H1 (cell line): Measurements from ENCODE around the gene SRRM4. TPM values are rescaled to one million over a fixed set of nuclear protein-coding genes. Genes with fewer than 3 reads are reported as not detected.

ENCODE experiments used
- BRCA1 ChIP-seq: IDR thresholded peaks from 2 replicates; pipeline ENCODE4 v1.6.1; 2012; ENCODE audit warnings: low read depth, low read length, improper control_type of control experiment
- polyA plus RNA-seq, 7 experiments: library from polyadenylated mRNA; depleted of rRNA in 3 of 7; stranded (reverse) in 5 of 7; unstranded in 2 of 7; fragments of >200 nt in 5 of 7; fragments of 200-250 nt in 2 of 7; gene quantifications; 1 replicate in 5 of 7; 2 replicates in 1 of 7; 4 replicates in 1 of 7; pipeline versions ENCODE4 v1.2.1 to v1.2.3, GENCODE V29; 2011 to 2013; ENCODE audit warnings: missing spikeins in 2 of 7, mixed read lengths in 2 of 7
- total RNA-seq: library from RNA; stranded (reverse); fragmentation: NEBNext Ultra II Directional; extraction: Animal tissue kit (Norgen Biotek cat#: 25700); gene quantifications from 2 replicates; pipeline ENCODE4 v1.2.1, GENCODE V29; 2021

The SRRM4 gene
- total and polyA plus RNA-seq, 2 of the 8 experiments (the other 6 are each of a cell fraction or from before 2014, with no cell fraction given) = 0.53 to 1.1 TPM

DNA sequence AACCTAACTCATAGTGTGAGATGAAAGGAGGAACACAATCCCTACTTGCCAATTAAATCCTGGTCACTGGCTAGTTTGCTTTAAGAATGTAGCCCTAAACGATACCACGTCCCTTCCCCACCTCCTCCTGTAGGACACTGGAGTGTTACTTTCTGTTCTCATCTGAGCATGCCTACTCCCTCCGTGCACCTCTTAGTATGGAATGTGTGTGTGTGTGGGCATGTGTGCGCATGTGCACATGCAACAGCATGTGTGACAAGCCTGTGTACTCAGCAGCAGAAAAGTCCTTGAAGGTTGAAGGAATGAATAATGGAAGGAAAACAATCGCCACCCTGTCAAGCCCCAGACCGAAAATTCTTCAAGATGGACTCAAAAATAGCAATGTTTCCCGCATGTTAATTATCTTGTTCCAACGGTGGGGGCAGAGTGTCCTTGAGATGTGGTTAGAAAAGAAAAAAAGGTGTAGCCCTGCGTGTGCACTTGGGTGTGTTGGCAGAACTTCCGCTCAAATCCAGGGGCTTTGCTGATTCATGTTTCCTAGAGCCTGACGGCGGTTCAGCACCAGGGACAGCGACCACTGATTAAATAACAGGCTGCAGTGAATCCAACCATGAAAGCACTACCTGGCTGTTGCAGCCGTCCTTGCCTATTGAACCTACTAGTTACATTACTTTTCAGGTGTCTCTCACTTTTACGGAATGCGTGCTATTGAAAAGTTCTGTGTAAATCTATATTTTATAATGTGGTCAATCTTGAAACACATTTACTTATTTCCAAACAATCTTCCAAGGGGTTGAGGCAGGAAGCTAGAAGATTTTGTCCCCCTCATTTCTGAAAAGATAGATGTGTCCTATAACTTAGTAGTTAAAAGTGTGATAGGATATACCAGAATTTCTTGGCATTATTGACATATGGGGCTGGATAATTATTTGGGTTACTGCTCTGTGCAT, 79.8 kb downstream of the SRRM4 start (continued):
- no peak for TF ChIP-seq BRCA1
